K562 (cell line): ENCODE data around the gene ERC2. TPM values are rescaled to one million over a fixed set of nuclear protein-coding genes. Genes with fewer than 3 reads are reported as not detected.

ENCODE experiments used
- ATAC-seq: fragments of 200-7000 bp; cut with Tn5 transposase; 3 replicates; pipeline ENCODE4 v1.9.1; 2020; ENCODE audit warnings: moderate library complexity
- BruUV-seq: library from RNA; stranded (reverse); fragments of 400-500 nt; replicated peaks from 2 replicates; lab custom pipeline; 2021; lab: Mats Ljungman, UMichigan
- CTCF ChIA-PET: fragments of 300-600 bp; formaldehyde crosslinking; extraction: SDS; loops from one replicate; lab custom pipeline; 2021; ENCODE audit warnings: low intra/inter-chr PET ratio; lab: Yijun Ruan, JAX
- POLR2A ChIA-PET: fragments of 300-600, 350-650 bp; sonication (Branson Sonifier 250); formaldehyde crosslinking; extraction: SDS; loops from one replicate; lab custom pipeline; 2021; ENCODE audit warnings: antibody characterized with exemption, inconsistent platforms; lab: Yijun Ruan, JAX
- DNase-seq, 4 experiments: peaks; one replicate each; pipeline versions ENCODE4 v3.0.0 to v3.0.0-alpha.2; 2011 to 2018; ENCODE audit warnings: low spot score in 3 of 4, mixed read lengths in 3 of 4; ENCODE audit errors: extremely low read depth in 1 of 4
- FAIRE-seq: peaks from 2 replicates; lab custom pipeline; 2011; peaks lifted over from hg19 to GRCh38; lab: Jason Lieb, UNC
- H2AFZ ChIP-seq: 2 replicates; pipeline ENCODE4 v1.6.0; 2011; ENCODE audit warnings: low read depth, low read length, control low read depth, inconsistent platforms
- H3K27ac ChIP-seq: fragments of 200-600 bp; 3 replicates; pipeline ENCODE4 v1.8.0; 2011; ENCODE audit warnings: low read depth, mild to moderate bottlenecking, control low read depth, inconsistent platforms, low read length, moderate library complexity, mixed read lengths; ENCODE audit errors: extremely low read depth
- H3K27me3 ChIP-seq, 2 experiments: fragments of 300-600 bp in 1 of 2; 2 replicates in 1 of 2; 3 replicates in 1 of 2; pipeline versions ENCODE4 v1.6.0 to v1.8.0; 2011; ENCODE audit warnings: inconsistent platforms in 2 of 2, low read length in 2 of 2, mild to moderate bottlenecking in 1 of 2, mixed read lengths in 1 of 2, moderate library complexity in 1 of 2; ENCODE audit not compliant: control insufficient read depth in 2 of 2, insufficient read depth in 2 of 2
- H3K36me3 ChIP-seq: fragments of 300-600 bp; 3 replicates; pipeline ENCODE4 v1.8.0; 2011; ENCODE audit warnings: mild to moderate bottlenecking, low read length, inconsistent platforms; ENCODE audit not compliant: control insufficient read depth, insufficient read depth
- H3K4me1 ChIP-seq, 2 experiments: fragments of 200-600 bp in 1 of 2; replicated peaks in 1 of 2; 2 replicates in 1 of 2; 3 replicates in 1 of 2; pipeline versions ENCODE4 v1.5.1 to v1.8.0; 2011; ENCODE audit warnings: inconsistent platforms in 2 of 2, low read length in 2 of 2, mild to moderate bottlenecking in 1 of 2, mixed read lengths in 1 of 2, moderate library complexity in 1 of 2; ENCODE audit not compliant: control insufficient read depth in 2 of 2, insufficient read depth in 2 of 2
- H3K4me2 ChIP-seq: 2 replicates; pipeline ENCODE4 v1.6.1; 2011; ENCODE audit warnings: low read length, control low read depth, inconsistent platforms, mixed read lengths; ENCODE audit not compliant: insufficient read depth
- H3K4me3 ChIP-seq: fragments of 200-600 bp; sonication (generic), shearing (Covaris generic); 2 replicates; pipeline ENCODE4 v1.5.1; 2016; ENCODE audit warnings: control low read depth, inconsistent platforms
- H3K79me2 ChIP-seq: fragments of 200-600 bp; 3 replicates; pipeline ENCODE4 v1.8.0; 2011; ENCODE audit warnings: low read length, inconsistent platforms; ENCODE audit not compliant: control insufficient read depth, insufficient read depth
- H3K9ac ChIP-seq, 2 experiments: 2 replicates each; pipeline versions ENCODE4 v1.6.0 to v1.6.1; 2011; ENCODE audit warnings: low read depth in 2 of 2, low read length in 2 of 2, control low read depth in 1 of 2, inconsistent platforms in 1 of 2, mild to moderate bottlenecking in 1 of 2, mixed read lengths in 1 of 2; ENCODE audit not compliant: insufficient read depth in 1 of 2
- H3K9me1 ChIP-seq: one replicate; pipeline ENCODE4 v1.6.0; 2011; ENCODE audit warnings: inconsistent platforms, mild to moderate bottlenecking, low read length, moderate library complexity; ENCODE audit not compliant: control insufficient read depth, insufficient read depth
- H3K9me3 ChIP-seq: replicated peaks from 2 replicates; pipeline ENCODE4 v1.5.1; 2011; ENCODE audit warnings: low read depth, low read length, inconsistent platforms; ENCODE audit not compliant: control insufficient read depth, insufficient read depth
- H4K20me1 ChIP-seq: replicated peaks from 2 replicates; pipeline ENCODE4 v1.6.1; 2011; ENCODE audit warnings: low read length, inconsistent platforms, mixed read lengths; ENCODE audit not compliant: control insufficient read depth, insufficient read depth
- CBFA2T2 ChIP-seq: fragments of 450-650 bp; conservative IDR thresholded peaks from 2 replicates; pipeline ENCODE4 v1.6.1; 2017; ENCODE audit warnings: mild to moderate bottlenecking
- CREB3 ChIP-seq: fragments of 450-650 bp; conservative IDR thresholded peaks from 2 replicates; pipeline ENCODE4 v1.6.1; 2016; ENCODE audit warnings: missing genetic modification characterization, low read depth, mild to moderate bottlenecking, missing compliant biosample characterization, moderate library complexity
- CUX1 ChIP-seq: fragments of 200-800 bp; sonication (Bioruptor generic); IDR thresholded peaks from 2 replicates; pipeline ENCODE4 v1.6.1; 2016; ENCODE audit warnings: missing genetic modification characterization, missing compliant biosample characterization
- GTF2F1 ChIP-seq: IDR thresholded peaks from 2 replicates; pipeline ENCODE4 v1.6.1; 2011; ENCODE audit warnings: low read depth, low read length, improper control_type of control experiment
- KDM4B ChIP-seq, 2 experiments: fragments of 450-650 bp in 1 of 2; sonication (generic) in 1 of 2; IDR thresholded peaks; 2 replicates each; pipeline ENCODE4 v1.6.1; 2016 to 2017; ENCODE audit warnings: borderline replicate concordance in 2 of 2, antibody characterized with exemption in 1 of 2, low read depth in 1 of 2, mild to moderate bottlenecking in 1 of 2
- KLF6 ChIP-seq: fragments of 250-450 bp; sonication (Bioruptor Pico); IDR thresholded peaks from 2 replicates; pipeline ENCODE4 v1.4.0; 2020; ENCODE audit warnings: mild to moderate bottlenecking, moderate library complexity, borderline replicate concordance
- MLLT1 ChIP-seq, 2 experiments: fragments of 450-650 bp; IDR thresholded peaks; 2 replicates each; pipeline ENCODE4 v1.6.1; 2016
- PHTF2 ChIP-seq: fragments of 250-450 bp; sonication (Bioruptor Pico); IDR thresholded peaks from 2 replicates; pipeline ENCODE4 v1.5.0; 2021; ENCODE audit warnings: mild to moderate bottlenecking
- RHOXF2B ChIP-seq: fragments of 250-450 bp; sonication (Bioruptor Pico); conservative IDR thresholded peaks from 2 replicates; pipeline ENCODE4 v1.5.1; 2021
- XRCC4 ChIP-seq: IDR thresholded peaks from one replicate; pipeline ENCODE4 v1.6.1; 2011; ENCODE audit not compliant: insufficient read depth, insufficient read length; ENCODE audit errors: extremely low read depth
- ZBTB17 ChIP-seq: fragments of 450-650 bp; formaldehyde crosslinking; IDR thresholded peaks from 2 replicates; pipeline ENCODE4 v1.4.0; 2020; ENCODE audit warnings: mild to moderate bottlenecking
- ZNF253 ChIP-seq: fragments of 250-450 bp; sonication (Bioruptor Pico); conservative IDR thresholded peaks from 2 replicates; pipeline ENCODE4 v1.6.1; 2021; ENCODE audit warnings: mild to moderate bottlenecking
- WGBS: fragments of 100-300 bp; shearing (Covaris generic); methylation state at CpG from one replicate; pipeline ENCODE4 v1.1.6; 2016; ENCODE audit warnings: low coverage, mixed read lengths; ENCODE audit not compliant: insufficient coverage; ENCODE audit errors: missing lambda C conversion rate; 5-methylcytosine and 5-hydroxymethylcytosine counted together
- in situ Hi-C: fragments of 300-500 bp; cut with MboI; formaldehyde crosslinking; loops from 4 replicates; pipeline ENCODE4 v1.15.0; 2018; ENCODE audit warnings: inconsistent platforms, mixed read lengths
- intact Hi-C: fragments of 100-400 bp; cut with micrococcal nuclease; formaldehyde crosslinking; loops from 2 replicates; pipeline ENCODE4 v1.14.2; 2022
- polyA plus RNA-seq, 8 experiments: library from polyadenylated mRNA; depleted of rRNA in 4 of 8; stranded (reverse) in 5 of 8; unstranded in 3 of 8; fragments of >200 nt; fragmentation: Nextera tagmentation in 2 of 8; fragmentation: Illumina TruSeq in 1 of 8; extraction: Ambion mirVana in 2 of 8; extraction: Trizol in 1 of 8; gene quantifications; 2 replicates each; pipeline versions ENCODE4 v1.2.1 to v1.2.3, GENCODE V29; 2011 to 2014; ENCODE audit warnings: inconsistent platforms in 1 of 8, missing spikeins in 1 of 8
- total RNA-seq, 7 experiments: library from RNA; depleted of rRNA in 6 of 7; stranded (reverse); fragments of >200 nt in 6 of 7; fragmentation: Illumina TruSeq in 2 of 7; extraction: Trizol in 2 of 7; gene quantifications; 2 replicates each; pipeline versions ENCODE4 v1.2.1 to v1.2.3, GENCODE V29; 2011 to 2021; ENCODE audit warnings: low replicate concordance in 1 of 7

ERC2 gene
- total and polyA plus RNA-seq, 9 of the 15 experiments (the other 6 are each of a cell fraction or from before 2014, with no cell fraction given) = 0.04 to 0.18 (median 0.07) TPM; not detected in 2

- ChIA-PET POLR2A (no interaction called here), CTCF (no interaction called here)
- H2AFZ ChIP-seq = no peak overlapping the region
- H3K9me3 ChIP-seq = no peaks in the 10 kb centered on the region
- H3K27ac ChIP-seq = no peak overlapping the region
- H3K79me2 ChIP-seq = no peaks in the 10 kb centered on the region
- no peak for ATAC-seq
- no peaks in the 10 kb centered on the region for H3K36me3 ChIP-seq
- no peaks in the 10 kb centered on the region for H4K20me1 ChIP-seq
- H3K9ac ChIP-seq = no peak overlapping the region
- H3K4me3 ChIP-seq = no peak overlapping the region
- H3K27me3 ChIP-seq = no peaks in the 10 kb centered on the region
- WGBS = 0% methylated on average over 2 of the region's 2 CpGs
- TF ChIP-seq CBFA2T2 (no peak), MLLT1 (IDR thresholded peaks at IDR 0.05) (no peak), CUX1 (CRISPR knock-in tag) (no peak), RHOXF2B (CRISPR knock-in tag) (no peak), ZBTB17 (no peak), GTF2F1 (no peak), CREB3 (tag) (no peak), PHTF2 (CRISPR knock-in tag) (no peak), KLF6 (CRISPR knock-in tag) (no peak), XRCC4 (no peak), KDM4B (IDR thresholded peaks at IDR 0.05; ENCODE audit: borderline replicate concordance in 2 of 2, low read depth in 1 of 2) (no peak), ZNF253 (CRISPR knock-in tag) (no peak)
- TF ChIP-seq, all 486 proteins: peak for 0
- DNase-seq = no peak
- intact Hi-C loops (no loop called here), in situ Hi-C loops (no loop called here)
- BruUV-seq = no TSS peak
- no peaks in the 10 kb centered on the region for H3K4me1 ChIP-seq
- no peak for FAIRE-seq
- H3K4me2 ChIP-seq = no peak overlapping the region
- H3K9me1 ChIP-seq = no peaks in the 10 kb centered on the region
Measured at GRCh38 chr3:56113908-56114307, 354.4 kb downstream of the ERC2 start.
